Measurements from ENCODE around the gene PML.
A peak's percentile ranks its signal among the peaks of the same experiment; 100 is the strongest.
"Not testable (repeated sequence)": the region's sequence is repeated elsewhere in the genome, so short reads cannot be mapped to it uniquely, and the experiment has no call there.

PML gene

DNA sequence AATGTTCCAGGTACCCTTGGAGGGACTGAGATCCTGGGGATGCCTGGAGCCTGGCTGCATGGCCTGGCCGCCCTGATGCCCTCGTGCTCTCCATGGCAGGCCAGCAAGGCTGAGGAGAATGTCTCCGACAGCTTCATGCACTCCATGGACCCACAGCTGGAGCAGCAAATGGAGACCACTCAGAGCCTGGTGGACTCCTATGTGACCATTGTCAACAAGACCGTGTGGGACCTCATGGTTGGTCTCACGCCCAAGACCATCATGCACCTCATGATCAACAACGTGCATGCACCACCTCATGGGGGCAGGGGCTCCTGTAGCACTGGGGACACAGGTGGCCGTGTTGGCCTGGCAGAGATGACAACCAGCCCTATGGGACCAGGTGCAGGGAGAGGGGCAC is 68.2 kb downstream of the PML start:
- H3K4me3 ChIP-seq (ENCODE audit: low read depth, low read length) = no peak overlapping the region
- no peak for DNase-seq (ENCODE audit: low read depth)
- TF ChIP-seq, protein P1, sequence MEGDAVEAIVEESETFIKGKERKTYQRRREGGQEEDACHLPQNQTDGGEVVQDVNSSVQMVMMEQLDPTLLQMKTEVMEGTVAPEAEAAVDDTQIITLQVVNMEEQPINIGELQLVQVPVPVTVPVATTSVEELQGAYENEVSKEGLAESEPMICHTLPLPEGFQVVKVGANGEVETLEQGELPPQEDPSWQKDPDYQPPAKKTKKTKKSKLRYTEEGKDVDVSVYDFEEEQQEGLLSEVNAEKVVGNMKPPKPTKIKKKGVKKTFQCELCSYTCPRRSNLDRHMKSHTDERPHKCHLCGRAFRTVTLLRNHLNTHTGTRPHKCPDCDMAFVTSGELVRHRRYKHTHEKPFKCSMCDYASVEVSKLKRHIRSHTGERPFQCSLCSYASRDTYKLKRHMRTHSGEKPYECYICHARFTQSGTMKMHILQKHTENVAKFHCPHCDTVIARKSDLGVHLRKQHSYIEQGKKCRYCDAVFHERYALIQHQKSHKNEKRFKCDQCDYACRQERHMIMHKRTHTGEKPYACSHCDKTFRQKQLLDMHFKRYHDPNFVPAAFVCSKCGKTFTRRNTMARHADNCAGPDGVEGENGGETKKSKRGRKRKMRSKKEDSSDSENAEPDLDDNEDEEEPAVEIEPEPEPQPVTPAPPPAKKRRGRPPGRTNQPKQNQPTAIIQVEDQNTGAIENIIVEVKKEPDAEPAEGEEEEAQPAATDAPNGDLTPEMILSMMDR (IDR thresholded peaks at IDR 0.05; ENCODE audit: low read depth, low read length, missing control alignments) = no peak
- in situ Hi-C loops (cut with HindIII; ENCODE audit: low sequenced_read_pairs) = no loop called here

DNA sequence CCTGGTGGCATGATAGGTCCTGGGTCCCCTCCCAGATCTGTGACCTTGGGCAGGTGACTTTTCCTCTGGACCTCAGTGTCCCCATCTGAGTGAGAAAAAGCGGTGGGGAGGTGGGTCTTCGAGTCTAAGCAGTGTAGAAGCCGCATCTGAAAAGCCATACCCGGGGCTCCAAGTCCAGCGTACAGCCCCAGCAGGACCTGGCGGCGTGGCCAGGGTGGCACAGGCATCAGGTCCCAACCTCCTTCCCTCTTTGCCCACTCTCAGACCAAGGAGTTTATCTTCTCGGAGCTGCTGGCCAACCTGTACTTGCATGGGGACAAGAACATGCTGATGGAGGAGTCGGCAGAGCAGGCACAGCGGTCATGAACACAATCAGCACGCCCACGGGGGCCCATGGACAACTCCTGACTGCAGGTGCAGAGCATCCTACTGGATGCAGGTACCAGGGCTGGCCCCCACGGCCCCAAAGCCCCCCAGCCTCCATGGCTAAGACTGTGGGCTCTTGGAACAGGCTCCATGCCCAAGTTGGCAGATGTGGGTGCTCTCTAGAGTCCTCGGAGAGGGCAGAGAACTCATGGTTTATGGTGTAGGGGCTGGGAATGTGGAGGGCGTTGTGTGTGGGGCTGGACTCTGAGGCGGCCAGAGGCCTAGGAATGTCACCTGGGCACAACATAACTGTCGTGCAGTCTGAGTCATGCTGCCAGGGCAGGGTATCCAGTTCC is 69.1 kb downstream of the PML start:
- DNase-seq (ENCODE audit: low read depth); H3K4me3 ChIP-seq (ENCODE audit: low read depth, low read length); in situ Hi-C loops (cut with HindIII; ENCODE audit: low sequenced_read_pairs): not testable (repeated sequence)

DNA sequence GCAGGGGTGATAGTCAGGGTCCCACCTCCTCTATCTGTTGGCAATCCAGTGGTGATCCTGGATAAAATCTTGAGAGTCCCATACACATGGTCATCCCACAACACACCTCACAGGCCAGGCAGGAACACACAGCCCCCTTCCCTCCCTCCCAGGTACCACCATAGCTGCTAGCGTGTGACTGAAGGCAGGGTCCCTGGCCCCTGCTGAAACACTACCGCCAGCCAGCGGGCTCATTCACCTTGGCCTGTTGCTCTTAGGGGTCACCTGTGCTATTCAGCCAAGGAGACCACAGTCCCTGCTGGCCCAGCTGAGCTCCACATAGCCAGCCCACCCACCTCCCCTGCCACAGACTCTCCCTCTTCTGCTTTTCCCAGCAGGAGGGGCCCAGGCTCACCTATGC is 69.7 kb downstream of the PML start:
- H3K4me3 ChIP-seq (ENCODE audit: low read depth, low read length); DNase-seq (ENCODE audit: low read depth); in situ Hi-C loops (cut with HindIII; ENCODE audit: low sequenced_read_pairs): not testable (repeated sequence)

DNA sequence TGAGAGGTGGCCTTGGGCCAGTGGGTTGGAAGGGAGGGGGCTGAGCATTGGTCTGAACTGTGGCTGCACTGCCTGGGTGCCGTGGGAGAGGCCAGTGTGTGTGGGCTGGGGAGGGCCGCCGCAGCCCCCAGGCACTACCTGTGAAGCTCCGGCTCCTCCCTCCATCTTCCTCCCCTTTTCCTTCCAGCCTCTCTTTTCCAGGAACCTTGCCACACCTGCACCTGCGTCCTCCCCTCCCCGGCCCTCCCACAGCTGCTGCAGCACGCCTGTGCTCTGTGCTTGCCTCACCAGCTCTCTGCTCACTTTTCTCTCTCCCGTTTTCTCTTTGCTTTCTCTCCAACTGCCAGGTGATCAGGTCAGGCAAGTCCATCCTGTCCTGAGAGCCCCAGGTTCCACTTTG is 70.3 kb downstream of the PML start:
- H3K4me3 ChIP-seq (ENCODE audit: low read depth, low read length); DNase-seq (ENCODE audit: low read depth); in situ Hi-C loops (cut with HindIII; ENCODE audit: low sequenced_read_pairs): not testable (repeated sequence)

DNA sequence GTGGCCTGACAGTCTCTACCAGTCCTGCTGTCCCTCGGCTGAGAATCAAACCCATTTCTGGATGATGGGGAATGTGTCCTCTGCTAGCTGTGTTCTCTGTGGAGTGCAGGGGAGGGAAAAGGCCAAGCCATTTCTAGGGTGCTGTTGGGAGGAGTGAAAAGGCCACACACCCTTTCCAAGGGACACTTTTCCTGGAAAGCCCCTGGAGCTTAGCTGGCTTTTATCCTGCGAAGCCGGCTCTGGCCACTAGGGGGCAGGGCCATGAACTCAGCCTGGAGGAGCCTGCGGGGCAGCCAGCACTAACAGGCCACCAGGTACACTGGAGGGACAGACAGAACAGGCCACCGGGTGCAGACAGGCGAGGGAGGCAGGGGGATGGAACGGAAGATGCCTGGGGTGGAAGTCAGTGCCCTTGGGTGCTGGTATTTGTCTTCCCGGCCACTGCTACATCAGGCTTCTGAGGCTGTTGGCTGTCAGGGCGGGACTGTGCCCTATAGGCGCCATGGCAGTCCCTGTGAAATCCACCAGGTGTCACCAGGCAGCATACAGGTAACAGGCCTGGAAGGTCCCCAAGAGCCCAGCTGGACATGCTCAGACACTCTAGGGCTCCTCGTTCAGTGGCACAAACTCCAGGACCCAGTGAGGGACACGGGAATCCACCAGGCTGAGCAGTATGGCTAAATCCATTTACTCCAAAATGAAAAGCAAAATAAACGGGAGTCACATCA is 71.3 kb downstream of the PML start:
- DNase-seq (ENCODE audit: low read depth); in situ Hi-C loops (cut with HindIII; ENCODE audit: low sequenced_read_pairs); H3K4me3 ChIP-seq (ENCODE audit: low read depth, low read length): not testable (repeated sequence)
- TF ChIP-seq, protein P1 (IDR thresholded peaks at IDR 0.05; ENCODE audit: low read depth, low read length, missing control alignments) = peak; percentile 36

DNA sequence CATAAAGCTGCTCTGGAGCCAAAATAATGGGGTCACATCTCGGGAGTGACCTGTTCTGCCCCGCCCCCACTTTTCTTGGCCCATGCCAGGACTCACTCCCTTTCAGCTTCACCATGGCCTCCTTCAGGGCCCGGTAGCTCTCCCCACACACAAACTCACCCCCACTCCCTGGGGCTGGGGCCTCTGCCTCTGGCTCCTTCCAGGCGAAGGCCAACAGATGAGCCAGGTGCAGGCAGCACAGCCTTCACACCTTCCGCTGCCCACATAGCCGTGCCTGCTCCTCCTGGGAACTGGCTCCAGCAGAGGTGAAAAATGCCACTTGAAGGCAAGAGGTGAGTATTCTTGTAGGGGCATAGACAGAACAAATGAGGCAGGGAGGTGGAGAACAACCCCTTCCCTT is 77.1 kb downstream of the PML start:
- H3K4me3 ChIP-seq (ENCODE audit: low read depth, low read length); in situ Hi-C loops (cut with HindIII; ENCODE audit: low sequenced_read_pairs); DNase-seq (ENCODE audit: low read depth): not testable (repeated sequence)

DNA sequence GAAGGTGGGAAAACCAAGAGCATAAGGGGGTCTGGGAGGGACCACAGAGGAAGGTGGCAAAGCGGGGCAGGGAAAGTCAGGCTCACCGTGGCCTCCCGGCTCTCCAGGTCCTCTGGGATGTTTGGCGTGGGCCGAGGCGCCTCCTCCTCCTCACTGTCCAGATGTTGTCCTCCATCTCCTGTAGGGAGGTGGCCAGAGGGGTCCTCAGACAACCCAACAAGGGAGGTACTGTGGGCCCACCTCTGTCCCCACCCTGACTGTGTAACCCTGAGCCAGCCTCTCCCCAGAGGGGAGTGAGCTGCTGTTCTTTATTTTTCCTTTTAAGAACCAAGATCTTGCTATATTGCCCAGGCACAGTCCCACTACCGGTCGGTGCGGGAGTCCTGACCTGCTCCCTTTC is 77.6 kb downstream of the PML start:
- H3K4me3 ChIP-seq (ENCODE audit: low read depth, low read length); DNase-seq (ENCODE audit: low read depth); in situ Hi-C loops (cut with HindIII; ENCODE audit: low sequenced_read_pairs): not testable (repeated sequence)

DNA sequence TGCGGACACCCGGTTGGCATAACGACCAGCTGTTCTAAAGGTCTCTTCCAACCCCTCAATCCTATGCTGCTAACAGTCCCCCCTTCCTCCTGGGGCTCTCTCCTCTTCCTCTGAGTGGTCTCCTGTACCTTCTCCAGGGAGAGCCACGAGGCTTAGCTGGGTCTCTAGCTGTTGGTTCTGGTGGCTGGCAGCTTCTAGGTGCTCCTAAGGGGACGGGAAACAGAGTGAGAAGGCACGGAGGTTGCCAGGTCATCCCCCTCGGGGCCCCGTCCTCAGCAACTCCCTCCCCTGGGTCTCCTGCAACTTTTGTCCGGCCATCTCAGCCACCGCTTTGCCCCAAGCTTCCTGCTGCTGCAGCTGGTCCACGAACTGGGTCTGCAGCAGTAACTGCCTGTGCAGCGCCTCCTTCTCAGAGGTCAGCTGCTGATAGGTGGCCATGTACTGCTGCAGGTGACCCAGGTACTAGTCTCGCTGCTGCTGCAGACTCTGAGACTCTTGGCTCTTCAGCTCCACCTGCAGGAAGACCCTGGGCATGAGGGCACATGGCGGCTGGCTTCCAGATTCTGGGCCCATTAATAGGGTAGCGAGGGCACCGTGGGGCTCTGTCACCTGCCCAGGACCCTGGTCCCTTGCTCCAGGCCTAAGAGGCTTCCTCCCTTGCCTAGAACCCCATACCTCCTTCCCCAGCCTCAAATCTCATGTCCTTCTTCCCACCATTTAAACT is 78.3 kb downstream of the PML start:
- in situ Hi-C loops (cut with HindIII; ENCODE audit: low sequenced_read_pairs); DNase-seq (ENCODE audit: low read depth); H3K4me3 ChIP-seq (ENCODE audit: low read depth, low read length): not testable (repeated sequence)

DNA sequence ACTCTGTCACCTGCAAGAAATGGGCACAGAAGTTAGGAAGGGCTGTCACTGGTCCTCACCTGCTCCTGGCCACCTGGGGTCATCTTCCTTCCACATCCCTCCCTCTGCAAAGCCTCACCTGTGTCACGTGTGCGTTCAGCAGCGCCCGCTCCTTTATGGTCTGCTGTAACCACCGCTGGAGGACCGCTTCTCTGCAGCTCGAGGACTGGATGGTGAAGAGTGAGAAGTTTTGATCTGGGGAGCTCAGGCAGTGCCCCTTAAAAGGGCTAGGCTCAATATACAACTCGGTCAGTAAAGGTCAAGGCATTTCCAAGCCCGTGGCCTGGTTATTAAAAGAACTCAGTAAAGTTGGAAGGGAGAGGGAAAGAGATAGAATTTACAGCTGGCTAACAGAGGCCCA is 81.3 kb downstream of the PML start:
- DNase-seq (ENCODE audit: low read depth); in situ Hi-C loops (cut with HindIII; ENCODE audit: low sequenced_read_pairs); H3K4me3 ChIP-seq (ENCODE audit: low read depth, low read length): not testable (repeated sequence)

DNA sequence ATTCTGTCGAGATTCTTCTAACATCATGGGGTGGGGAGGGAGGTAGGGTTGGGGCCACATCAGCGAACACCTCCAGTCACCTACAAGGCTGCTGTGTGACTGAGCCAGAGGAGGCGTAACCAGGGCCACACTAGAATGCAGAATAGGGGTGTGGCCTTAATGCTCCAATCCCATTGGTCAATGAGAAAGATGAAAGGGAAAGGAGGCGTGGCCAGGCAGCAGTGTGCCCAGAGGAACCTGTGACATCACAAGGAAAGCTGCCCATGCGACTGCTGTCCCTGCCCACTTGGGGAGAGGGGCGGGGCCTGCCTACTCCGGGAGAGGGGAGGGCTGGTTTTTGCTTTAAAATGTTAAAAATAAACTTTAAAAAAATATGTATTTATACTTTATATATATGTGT is 87.9 kb downstream of the PML start, which contains the start of gene GOLGA6A:
Gene GOLGA6A, minus strand, starts transcription at position 101 of the 400 bp plus-strand sequence. Its CDS starts 41 bp downstream, at position 60.
- in situ Hi-C loops (cut with HindIII; ENCODE audit: low sequenced_read_pairs); DNase-seq (ENCODE audit: low read depth); H3K4me3 ChIP-seq (ENCODE audit: low read depth, low read length): not testable (repeated sequence)

DNA sequence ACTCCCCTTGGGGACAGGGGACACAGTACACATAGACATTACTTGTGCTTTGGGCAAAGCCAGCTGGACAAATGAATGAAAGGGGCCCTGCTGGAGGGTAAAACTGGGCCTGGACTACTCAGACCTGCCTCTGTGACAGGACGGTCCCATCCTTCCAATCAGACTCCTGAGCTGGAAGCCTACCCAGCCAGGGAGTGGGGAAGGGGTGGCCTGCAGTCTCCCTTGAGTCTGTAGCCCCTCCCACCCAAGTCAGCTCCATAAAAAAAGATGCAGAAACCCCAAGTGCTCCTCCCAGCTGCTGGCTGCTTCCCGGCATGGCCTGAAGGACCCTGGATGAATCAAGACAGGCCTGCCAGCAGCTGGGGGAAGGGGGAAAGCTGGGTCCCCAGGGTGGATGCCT is 100.1 kb downstream of the PML start:
- in situ Hi-C loops (cut with HindIII; ENCODE audit: low sequenced_read_pairs); H3K4me3 ChIP-seq (ENCODE audit: low read depth, low read length); DNase-seq (ENCODE audit: low read depth): not testable (repeated sequence)

DNA sequence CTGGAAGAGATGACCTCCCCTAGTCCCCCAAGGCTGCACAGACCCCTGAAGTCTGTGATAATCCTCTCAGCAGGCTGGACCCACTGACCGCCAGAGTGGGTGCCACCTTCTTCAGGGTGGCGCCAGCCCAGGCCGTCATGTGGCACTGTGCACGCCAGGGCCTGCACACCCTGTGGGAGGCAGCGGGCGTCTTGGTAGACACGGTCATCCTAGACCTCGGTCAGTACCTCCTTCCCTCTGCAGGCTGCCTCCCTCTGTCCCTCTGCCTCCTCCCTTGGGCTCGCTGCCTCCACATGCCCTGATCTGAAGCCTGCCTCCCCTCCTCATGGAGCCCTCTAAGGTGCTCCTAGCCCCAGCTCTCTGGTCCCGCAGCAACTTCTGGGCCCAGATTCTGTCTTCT is 101.1 kb downstream of the PML start:
- H3K4me3 ChIP-seq (ENCODE audit: low read depth, low read length); DNase-seq (ENCODE audit: low read depth); in situ Hi-C loops (cut with HindIII; ENCODE audit: low sequenced_read_pairs): not testable (repeated sequence)

DNA sequence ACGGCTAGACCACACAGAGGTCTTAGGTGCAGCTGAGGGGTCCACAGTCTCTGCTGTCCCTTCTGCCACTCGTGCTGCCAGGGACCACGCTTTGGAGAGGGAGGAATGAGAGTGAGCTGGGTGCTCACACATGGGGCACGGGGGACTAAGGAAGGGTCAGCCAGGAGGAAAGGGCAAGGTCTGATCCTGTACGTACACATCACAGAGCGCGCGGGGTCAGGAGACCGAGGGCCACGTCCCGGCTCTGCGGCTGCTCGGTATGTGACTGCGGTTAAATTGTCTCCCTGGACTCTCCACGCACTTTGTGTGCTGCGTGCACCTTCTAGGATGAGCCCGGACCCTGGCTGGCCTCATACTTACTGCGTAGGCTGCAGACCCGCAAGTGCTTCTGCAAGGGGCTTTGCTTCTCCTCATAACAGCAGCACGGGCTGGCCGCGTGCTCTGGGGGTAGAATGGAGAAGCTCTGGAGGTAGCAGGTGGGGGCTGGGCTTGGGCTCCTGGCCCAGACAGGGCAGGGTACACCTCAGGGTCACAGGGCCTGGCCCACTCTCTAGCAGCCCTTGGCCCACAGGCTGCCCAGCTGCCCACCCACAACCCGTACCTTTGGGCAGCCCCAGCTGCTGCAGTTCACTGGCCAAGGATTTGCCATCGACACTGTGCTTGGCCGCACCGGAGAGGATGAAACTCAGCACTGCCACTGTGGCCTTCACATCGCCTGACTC is 102.4 kb downstream of the PML start:
- DNase-seq (ENCODE audit: low read depth); H3K4me3 ChIP-seq (ENCODE audit: low read depth, low read length); in situ Hi-C loops (cut with HindIII; ENCODE audit: low sequenced_read_pairs): not testable (repeated sequence)

Measured in astrocyte of the cerebellum (primary cell).